GM21515 (cell line): Measurements from ENCODE around the gene HTT.
"Not testable (repeated sequence)": the region's sequence is repeated elsewhere in the genome, so short reads cannot be mapped to it uniquely, and the experiment has no call there.

Source experiments
- ATAC-seq: cut with Tn5 transposase; IDR thresholded peaks from one replicate; pipeline ENCODE4 v1.9.1; 2021; ENCODE audit not compliant: unreplicated experiment

HTT gene

GRCh38 chr4:3116955-3117354 is 42.5 kb downstream of the HTT start:
- ATAC-seq: no peak

- no peak for ATAC-seq
Measured at GRCh38 chr4:3118312-3118711, 43.8 kb downstream of the HTT start.

- ATAC-seq: no peak
Measured at GRCh38 chr4:3119464-3119863, 45.0 kb downstream of the HTT start.

GRCh38 chr4:3121110-3121509 is 46.6 kb downstream of the HTT start:
- ATAC-seq: no peak

- no peak for ATAC-seq
Measured at GRCh38 chr4:3121596-3121995, 47.1 kb downstream of the HTT start.

- ATAC-seq: no peak
Measured at GRCh38 chr4:3122081-3122563, 47.6 kb downstream of the HTT start.

- ATAC-seq: no peak
Measured at GRCh38 chr4:3123181-3123671, 48.7 kb downstream of the HTT start.

GRCh38 chr4:3124070-3124767 is 49.7 kb downstream of the HTT start:
- no peak for ATAC-seq

GRCh38 chr4:3127112-3127511 is 52.6 kb downstream of the HTT start:
- ATAC-seq: no peak

GRCh38 chr4:3128058-3128457 is 53.6 kb downstream of the HTT start:
- no peak for ATAC-seq

- ATAC-seq: no peak
Measured at GRCh38 chr4:3128976-3129375, 54.5 kb downstream of the HTT start.

- no peak for ATAC-seq
Measured at GRCh38 chr4:3130201-3130600, 55.7 kb downstream of the HTT start.

GRCh38 chr4:3130826-3131225 is 56.3 kb downstream of the HTT start:
- ATAC-seq: no peak

GRCh38 chr4:3134201-3134600 is 59.7 kb downstream of the HTT start:
- ATAC-seq: no peak

- no peak for ATAC-seq
Measured at GRCh38 chr4:3135155-3136011, 60.9 kb downstream of the HTT start.

- ATAC-seq: no peak
Measured at GRCh38 chr4:3136454-3136853, 62.0 kb downstream of the HTT start.

GRCh38 chr4:3137908-3138307 is 63.4 kb downstream of the HTT start:
- no peak for ATAC-seq

- no peak for ATAC-seq
Measured at GRCh38 chr4:3145234-3145924, 70.9 kb downstream of the HTT start.

GRCh38 chr4:3148926-3149325 is 74.4 kb downstream of the HTT start:
- ATAC-seq: no peak

GRCh38 chr4:3151238-3151637 is 76.8 kb downstream of the HTT start:
- ATAC-seq: not testable (repeated sequence)

- no peak for ATAC-seq
Measured at GRCh38 chr4:3157366-3157765, 82.9 kb downstream of the HTT start.
